Measurements from ENCODE around the gene PLPPR2. TPM values are rescaled to one million over a fixed set of nuclear protein-coding genes. Genes with fewer than 3 reads are reported as not detected.
"Not testable (repeated sequence)": the region's sequence is repeated elsewhere in the genome, so short reads cannot be mapped to it uniquely, and the experiment has no call there.

Gene PLPPR2
- polyA plus RNA-seq, result 17.8 TPM
- long read RNA-seq, donor 1, partial matches to known transcripts, result 0 of 2 reads
- long read RNA-seq, donor 1, other reads (novel, unspliced or antisense), result 0 of 2 reads
- long read RNA-seq, donor 2, partial matches to known transcripts, result 0 of 1 reads
- long read RNA-seq, donor 2, other reads (novel, unspliced or antisense), result 0 of 1 reads
- long read RNA-seq, donor 3, result 0 reads
- long read RNA-seq, donor 4, result 0 reads
- long read RNA-seq, donor 5, partial matches to known transcripts, result 0 of 2 reads
- long read RNA-seq, donor 5, other reads (novel, unspliced or antisense), result 0 of 2 reads
- long read RNA-seq, donor 6, partial matches to known transcripts, result 0 of 5 reads
- long read RNA-seq, donor 6, other reads (novel, unspliced or antisense), result 5 of 5 reads
- long read RNA-seq, donor 7, partial matches to known transcripts, result 0 of 1 reads
- long read RNA-seq, donor 7, other reads (novel, unspliced or antisense), result 0 of 1 reads
- long read RNA-seq, donor 8, partial matches to known transcripts, result 0 of 1 reads
- long read RNA-seq, donor 8, other reads (novel, unspliced or antisense), result 0 of 1 reads
- long read RNA-seq, donor 9, partial matches to known transcripts, result 0 of 3 reads
- long read RNA-seq, donor 9, other reads (novel, unspliced or antisense), result 0 of 3 reads
- long read RNA-seq, donor 10, partial matches to known transcripts, result 0 of 1 reads
- long read RNA-seq, donor 10, other reads (novel, unspliced or antisense), result 0 of 1 reads
- long read RNA-seq, donor 11, partial matches to known transcripts, result 0 of 1 reads
- long read RNA-seq, donor 11, other reads (novel, unspliced or antisense), result 0 of 1 reads

GRCh38 chr19:11355160-11356073, at the start of gene PLPPR2:
PLPPR2 (plus strand) TSS chr19:11355432; CDS start chr19:11357674, 2,242 bp downstream.
- H3K4me3 ChIP-seq (ENCODE audit: low read length), result peak within 1 kb of the TSS; percentile 21
- peaks cover 4% of the 10 kb centered on the region for H3K27me3 ChIP-seq (ENCODE audit: control insufficient read depth, insufficient read depth, low read length)
- H3K27ac ChIP-seq (ENCODE audit: low read length), result no peak within 1 kb of the TSS
- no peaks in the 10 kb centered on the region for H3K4me1 ChIP-seq (ENCODE audit: control insufficient read depth, insufficient read depth, low read length)
- peak; percentile 75 to 76 for DNase-seq
- H3K36me3 ChIP-seq (ENCODE audit: control insufficient read depth, insufficient read depth, low read length), result no peaks in the 10 kb centered on the region
- no peaks in the 10 kb centered on the region for H3K9me3 ChIP-seq (ENCODE audit: control insufficient read depth, low read depth, low read length)
- no CpG with 5 or more reads among the region's 62 CpGs for WGBS (ENCODE audit: insufficient coverage, low lambda C conversion rate)

GRCh38 chr19:11306337-11306736, 48.9 kb upstream of the PLPPR2 start:
- no peaks in the 10 kb centered on the region for H3K36me3 ChIP-seq (ENCODE audit: control insufficient read depth, insufficient read depth, low read length)
- WGBS (ENCODE audit: insufficient coverage, low lambda C conversion rate), result no CpG with 5 or more reads among the region's 9 CpGs
- H3K27ac ChIP-seq (ENCODE audit: low read length), result no peak overlapping the region
- H3K4me1 ChIP-seq (ENCODE audit: control insufficient read depth, insufficient read depth, low read length), result no peaks in the 10 kb centered on the region
- H3K4me3 ChIP-seq (ENCODE audit: low read length), result no peak overlapping the region
- H3K9me3 ChIP-seq (ENCODE audit: control insufficient read depth, low read depth, low read length), result peaks cover 3% of the 10 kb centered on the region
- H3K27me3 ChIP-seq (ENCODE audit: control insufficient read depth, insufficient read depth, low read length), result no peaks in the 10 kb centered on the region
- DNase-seq, result no peak

GRCh38 chr19:11320278-11320995, 34.8 kb upstream of the PLPPR2 start:
- WGBS (ENCODE audit: insufficient coverage, low lambda C conversion rate), result 80% methylated on average over 2 of the region's 9 CpGs
- not testable (repeated sequence) for H3K27me3 ChIP-seq (ENCODE audit: control insufficient read depth, insufficient read depth, low read length); H3K4me3 ChIP-seq (ENCODE audit: low read length); DNase-seq; H3K9me3 ChIP-seq (ENCODE audit: control insufficient read depth, low read depth, low read length); H3K27ac ChIP-seq (ENCODE audit: low read length)
- H3K36me3 ChIP-seq (ENCODE audit: control insufficient read depth, insufficient read depth, low read length), result peaks cover 17% of the 10 kb centered on the region
- H3K4me1 ChIP-seq (ENCODE audit: control insufficient read depth, insufficient read depth, low read length), result peaks cover 13% of the 10 kb centered on the region

GRCh38 chr19:11321191-11322126, 33.8 kb upstream of the PLPPR2 start:
- Histone ChIP-seq H3K4me1 (ENCODE audit: control insufficient read depth, insufficient read depth, low read length) (peaks cover 13% of the 10 kb centered on the region), H3K27me3 (ENCODE audit: control insufficient read depth, insufficient read depth, low read length) (no peaks in the 10 kb centered on the region), H3K4me3 (ENCODE audit: low read length) (no peak overlapping the region), H3K36me3 (ENCODE audit: control insufficient read depth, insufficient read depth, low read length) (peaks cover 24% of the 10 kb centered on the region), H3K27ac (ENCODE audit: low read length) (no peak overlapping the region), H3K9me3 (ENCODE audit: control insufficient read depth, low read depth, low read length) (no peaks in the 10 kb centered on the region)
- DNase-seq, result peak in 1 of 2 donors; percentile 42
- no CpG with 5 or more reads among the region's 14 CpGs for WGBS (ENCODE audit: insufficient coverage, low lambda C conversion rate)

- Histone ChIP-seq H3K9me3 (ENCODE audit: control insufficient read depth, low read depth, low read length) (no peaks in the 10 kb centered on the region), H3K4me1 (ENCODE audit: control insufficient read depth, insufficient read depth, low read length) (peaks cover 13% of the 10 kb centered on the region), H3K27me3 (ENCODE audit: control insufficient read depth, insufficient read depth, low read length) (no peaks in the 10 kb centered on the region), H3K4me3 (ENCODE audit: low read length) (no peak overlapping the region), H3K36me3 (ENCODE audit: control insufficient read depth, insufficient read depth, low read length) (peaks cover 34% of the 10 kb centered on the region), H3K27ac (ENCODE audit: low read length) (no peak overlapping the region)
- 65% methylated on average over 2 of the region's 7 CpGs for WGBS (ENCODE audit: insufficient coverage, low lambda C conversion rate)
- no peak for DNase-seq
Measured at GRCh38 chr19:11322269-11323024, 32.8 kb upstream of the PLPPR2 start.

GRCh38 chr19:11323601-11324078, 31.6 kb upstream of the PLPPR2 start:
- H3K4me1 ChIP-seq (ENCODE audit: control insufficient read depth, insufficient read depth, low read length), result peaks cover 13% of the 10 kb centered on the region
- peaks cover 40% of the 10 kb centered on the region for H3K36me3 ChIP-seq (ENCODE audit: control insufficient read depth, insufficient read depth, low read length)
- H3K27me3 ChIP-seq (ENCODE audit: control insufficient read depth, insufficient read depth, low read length), result no peaks in the 10 kb centered on the region
- H3K9me3 ChIP-seq (ENCODE audit: control insufficient read depth, low read depth, low read length), result no peaks in the 10 kb centered on the region
- no peak for DNase-seq
- H3K27ac ChIP-seq (ENCODE audit: low read length), result peak overlapping the region; percentile 53
- WGBS (ENCODE audit: insufficient coverage, low lambda C conversion rate), result no CpG with 5 or more reads among the region's 5 CpGs
- no peak overlapping the region for H3K4me3 ChIP-seq (ENCODE audit: low read length)

GRCh38 chr19:11324079-11324661, 31.1 kb upstream of the PLPPR2 start:
- peak; percentile 47 to 75 for DNase-seq
- Histone ChIP-seq H3K27ac (ENCODE audit: low read length) (peak overlapping the region; percentile 53), H3K9me3 (ENCODE audit: control insufficient read depth, low read depth, low read length) (no peaks in the 10 kb centered on the region), H3K36me3 (ENCODE audit: control insufficient read depth, insufficient read depth, low read length) (peaks cover 44% of the 10 kb centered on the region), H3K27me3 (ENCODE audit: control insufficient read depth, insufficient read depth, low read length) (no peaks in the 10 kb centered on the region), H3K4me3 (ENCODE audit: low read length) (no peak overlapping the region), H3K4me1 (ENCODE audit: control insufficient read depth, insufficient read depth, low read length) (peaks cover 13% of the 10 kb centered on the region)
- no CpG with 5 or more reads among the region's 10 CpGs for WGBS (ENCODE audit: insufficient coverage, low lambda C conversion rate)

GRCh38 chr19:11324748-11325389, 30.4 kb upstream of the PLPPR2 start:
- Histone ChIP-seq H3K27ac (ENCODE audit: low read length) (no peak overlapping the region), H3K4me3 (ENCODE audit: low read length) (no peak overlapping the region), H3K4me1 (ENCODE audit: control insufficient read depth, insufficient read depth, low read length) (peaks cover 13% of the 10 kb centered on the region), H3K27me3 (ENCODE audit: control insufficient read depth, insufficient read depth, low read length) (no peaks in the 10 kb centered on the region), H3K9me3 (ENCODE audit: control insufficient read depth, low read depth, low read length) (no peaks in the 10 kb centered on the region), H3K36me3 (ENCODE audit: control insufficient read depth, insufficient read depth, low read length) (peaks cover 48% of the 10 kb centered on the region)
- WGBS (ENCODE audit: insufficient coverage, low lambda C conversion rate), result no CpG with 5 or more reads among the region's 17 CpGs
- no peak for DNase-seq

Measured in large intestine (tissue), 12 donors.